ENCODE results near the gene ADCY5.

- TF ChIP-seq POLR2AphosphoS5 (IDR thresholded peaks at IDR 0.05; ENCODE audit: low read depth, low read length) (no peak), TAF1 (IDR thresholded peaks at IDR 0.05; ENCODE audit: borderline replicate concordance, insufficient read depth, low read length) (no peak)
- TF ChIP-seq, protein P1, sequence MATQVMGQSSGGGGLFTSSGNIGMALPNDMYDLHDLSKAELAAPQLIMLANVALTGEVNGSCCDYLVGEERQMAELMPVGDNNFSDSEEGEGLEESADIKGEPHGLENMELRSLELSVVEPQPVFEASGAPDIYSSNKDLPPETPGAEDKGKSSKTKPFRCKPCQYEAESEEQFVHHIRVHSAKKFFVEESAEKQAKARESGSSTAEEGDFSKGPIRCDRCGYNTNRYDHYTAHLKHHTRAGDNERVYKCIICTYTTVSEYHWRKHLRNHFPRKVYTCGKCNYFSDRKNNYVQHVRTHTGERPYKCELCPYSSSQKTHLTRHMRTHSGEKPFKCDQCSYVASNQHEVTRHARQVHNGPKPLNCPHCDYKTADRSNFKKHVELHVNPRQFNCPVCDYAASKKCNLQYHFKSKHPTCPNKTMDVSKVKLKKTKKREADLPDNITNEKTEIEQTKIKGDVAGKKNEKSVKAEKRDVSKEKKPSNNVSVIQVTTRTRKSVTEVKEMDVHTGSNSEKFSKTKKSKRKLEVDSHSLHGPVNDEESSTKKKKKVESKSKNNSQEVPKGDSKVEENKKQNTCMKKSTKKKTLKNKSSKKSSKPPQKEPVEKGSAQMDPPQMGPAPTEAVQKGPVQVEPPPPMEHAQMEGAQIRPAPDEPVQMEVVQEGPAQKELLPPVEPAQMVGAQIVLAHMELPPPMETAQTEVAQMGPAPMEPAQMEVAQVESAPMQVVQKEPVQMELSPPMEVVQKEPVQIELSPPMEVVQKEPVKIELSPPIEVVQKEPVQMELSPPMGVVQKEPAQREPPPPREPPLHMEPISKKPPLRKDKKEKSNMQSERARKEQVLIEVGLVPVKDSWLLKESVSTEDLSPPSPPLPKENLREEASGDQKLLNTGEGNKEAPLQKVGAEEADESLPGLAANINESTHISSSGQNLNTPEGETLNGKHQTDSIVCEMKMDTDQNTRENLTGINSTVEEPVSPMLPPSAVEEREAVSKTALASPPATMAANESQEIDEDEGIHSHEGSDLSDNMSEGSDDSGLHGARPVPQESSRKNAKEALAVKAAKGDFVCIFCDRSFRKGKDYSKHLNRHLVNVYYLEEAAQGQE (IDR thresholded peaks at IDR 0.05; ENCODE audit: insufficient read depth in 1 of 2, low read depth in 2 of 2, low read length in 2 of 2): no peak
These were observed 55.8 kb downstream of the ADCY5 start for GRCh38 chr3:123392871-123393620.

All from PFSK-1 (cell line).